B cell (primary cell): ENCODE results near the gene CRYBG2. TPM values are rescaled to one million over a fixed set of nuclear protein-coding genes. Genes with fewer than 3 reads are reported as not detected.

Experiments used
- ATAC-seq: fragments of 200-7000 bp; cut with Tn5 transposase; one replicate; pipeline ENCODE4 v1.10.0; 2021; ENCODE audit warnings: low read depth, mild to moderate bottlenecking, moderate number of reproducible peaks, moderate library complexity
- CTCF ChIA-PET: fragments of 350-600 bp; sonication (Branson Sonifier 250); formaldehyde crosslinking; loops from one replicate; lab custom pipeline; 2021; ENCODE audit warnings: antibody characterized with exemption, inconsistent platforms; lab: Charles Lee
- POLR2A ChIA-PET: fragments of 350-600 bp; sonication (Branson Sonifier 250); formaldehyde crosslinking; loops from one replicate; lab custom pipeline; 2021; ENCODE audit warnings: antibody characterized with exemption; lab: Charles Lee
- DNase-seq: peaks from one replicate; pipeline ENCODE4 v3.0.0; 2013
- H2AFZ ChIP-seq: 2 replicates; pipeline ENCODE4 v1.6.1; 2012; ENCODE audit warnings: mild to moderate bottlenecking, low read depth, low read length; ENCODE audit not compliant: insufficient read depth, poor library complexity, severe bottlenecking
- H3K27ac ChIP-seq, 2 donors: 1 replicate in 1 of 2; 2 replicates in 1 of 2; pipeline ENCODE4 v1.5.1; 2012 to 2013; ENCODE audit warnings: low read length in 2 of 2, mild to moderate bottlenecking in 2 of 2, moderate library complexity in 1 of 2
- H3K27me3 ChIP-seq, 4 experiments: fragments of 200-600 bp in 1 of 4; sonication (generic) in 1 of 4; replicated peaks in 1 of 4; 1 replicate in 2 of 4; 2 replicates in 2 of 4; pipeline versions ENCODE4 v1.6.1 to v1.7.0; 2013 to 2016; ENCODE audit warnings: low read length in 3 of 4, mild to moderate bottlenecking in 2 of 4, mixed read lengths in 1 of 4, moderate library complexity in 1 of 4; ENCODE audit not compliant: insufficient read depth in 4 of 4, control insufficient read depth in 3 of 4; ENCODE audit errors: control extremely low read depth in 1 of 4
- H3K36me3 ChIP-seq, 2 experiments: replicated peaks in 1 of 2; 1 replicate in 1 of 2; 2 replicates in 1 of 2; pipeline versions ENCODE4 v1.6.1 to v1.7.1; 2013; ENCODE audit warnings: low read length in 1 of 2; ENCODE audit not compliant: insufficient read depth in 2 of 2, control insufficient read depth in 1 of 2; ENCODE audit errors: control extremely low read depth in 1 of 2, extremely low read depth in 1 of 2
- H3K4me1 ChIP-seq, 2 donors: fragments of 200-600 bp in 1 of 2; sonication (generic) in 1 of 2; 1 replicate in 1 of 2; 2 replicates in 1 of 2; pipeline versions ENCODE4 v1.5.1 to v1.6.1; 2013 to 2017; ENCODE audit warnings: low read length in 2 of 2; ENCODE audit not compliant: control insufficient read depth in 2 of 2, insufficient read depth in 2 of 2
- H3K4me2 ChIP-seq: replicated peaks from 2 replicates; pipeline ENCODE3; 2012; ENCODE audit warnings: mild to moderate bottlenecking, low read depth, low read length; ENCODE audit not compliant: poor library complexity, severe bottlenecking
- H3K4me3 ChIP-seq, 5 experiments: fragments of 200-600 bp in 1 of 5; sonication (generic) in 1 of 5; 1 replicate in 3 of 5; 2 replicates in 2 of 5; pipeline versions ENCODE4 v1.5.1 to v1.7.0; 2011 to 2016; ENCODE audit warnings: low read length in 4 of 5, mild to moderate bottlenecking in 4 of 5, low read depth in 2 of 5, control low read depth in 1 of 5, moderate library complexity in 1 of 5; ENCODE audit not compliant: insufficient read depth in 1 of 5; ENCODE audit errors: control extremely low read depth in 1 of 5, extremely low read depth in 1 of 5
- H3K79me2 ChIP-seq: fragments of 200-600 bp; sonication (generic); one replicate; pipeline ENCODE4 v1.6.0; 2016; ENCODE audit warnings: low read length; ENCODE audit not compliant: control insufficient read depth, insufficient read depth
- H3K9ac ChIP-seq: fragments of 200-600 bp; sonication (generic); 2 replicates; pipeline ENCODE4 v1.6.1; 2017; ENCODE audit warnings: mild to moderate bottlenecking, low read length, moderate library complexity
- H3K9me3 ChIP-seq, 3 donors: one replicate each; pipeline versions ENCODE4 v1.6.1 to v1.7.1; 2013; ENCODE audit warnings: low read length in 2 of 3; ENCODE audit not compliant: control insufficient read depth in 2 of 3, insufficient read depth in 1 of 3; ENCODE audit errors: control extremely low read depth in 1 of 3
- H4K20me1 ChIP-seq: 2 replicates; pipeline ENCODE4 v1.6.0; 2012; ENCODE audit warnings: mild to moderate bottlenecking, low read length; ENCODE audit not compliant: insufficient read depth, control insufficient read depth, poor library complexity, severe bottlenecking
- H3K27ac Mint-ChIP-seq: one replicate; pipeline ENCODE4 v1.8.0; 2021; ENCODE audit warnings: mixed read lengths
- H3K27me3 Mint-ChIP-seq: one replicate; pipeline ENCODE4 v1.8.0; 2021; ENCODE audit warnings: mixed read lengths
- H3K4me1 Mint-ChIP-seq: one replicate; pipeline ENCODE4 v1.8.0; 2021; ENCODE audit warnings: mixed read lengths
- H3K4me3 Mint-ChIP-seq: one replicate; pipeline ENCODE4 v1.8.0; 2021; ENCODE audit warnings: mixed read lengths
- H3K9me3 Mint-ChIP-seq: one replicate; pipeline ENCODE4 v1.8.0; 2022; ENCODE audit warnings: mixed read lengths; ENCODE audit not compliant: insufficient read depth
- EZH2 ChIP-seq: IDR thresholded peaks from 2 replicates; pipeline ENCODE4 v1.6.1; 2012; ENCODE audit warnings: borderline replicate concordance, low read depth, mild to moderate bottlenecking, moderate library complexity, low read length; ENCODE audit not compliant: insufficient read depth, poor library complexity, severe bottlenecking
- WGBS: methylation state at CpG from one replicate; pipeline ENCODE4 v1.1.5; 2013; ENCODE audit warnings: missing lambda C conversion rate; ENCODE audit not compliant: insufficient coverage; 5-methylcytosine and 5-hydroxymethylcytosine counted together
- intact Hi-C: fragments of 100-400 bp; cut with micrococcal nuclease; formaldehyde crosslinking; loops from one replicate; pipeline ENCODE4 v1.10.0; 2022
- polyA plus RNA-seq: library from polyadenylated mRNA; depleted of rRNA; stranded (reverse); fragments of >200 nt; gene quantifications from 2 replicates; pipeline ENCODE4 v1.2.3, GENCODE V29; 2012
- total RNA-seq, 2 donors: library from RNA; stranded (reverse); fragments of 120-200 nt in 1 of 2; gene quantifications; 1 replicate in 1 of 2; 2 replicates in 1 of 2; pipeline versions ENCODE4 v1.2.3 to v1.2.4, GENCODE V29; 2013 to 2022
- TF ChIP-seq, protein P1 (sequence below): fragments of 200-600 bp; IDR thresholded peaks from one replicate; pipeline ENCODE4 v1.8.0; 2022; ENCODE audit warnings: antibody characterized with exemption, mild to moderate bottlenecking

The CRYBG2 gene
- total and polyA plus RNA-seq, 2 donors (not counting 1 experiment from before 2014, with no cell fraction given): 3.3 to 5.3 TPM

DNA sequence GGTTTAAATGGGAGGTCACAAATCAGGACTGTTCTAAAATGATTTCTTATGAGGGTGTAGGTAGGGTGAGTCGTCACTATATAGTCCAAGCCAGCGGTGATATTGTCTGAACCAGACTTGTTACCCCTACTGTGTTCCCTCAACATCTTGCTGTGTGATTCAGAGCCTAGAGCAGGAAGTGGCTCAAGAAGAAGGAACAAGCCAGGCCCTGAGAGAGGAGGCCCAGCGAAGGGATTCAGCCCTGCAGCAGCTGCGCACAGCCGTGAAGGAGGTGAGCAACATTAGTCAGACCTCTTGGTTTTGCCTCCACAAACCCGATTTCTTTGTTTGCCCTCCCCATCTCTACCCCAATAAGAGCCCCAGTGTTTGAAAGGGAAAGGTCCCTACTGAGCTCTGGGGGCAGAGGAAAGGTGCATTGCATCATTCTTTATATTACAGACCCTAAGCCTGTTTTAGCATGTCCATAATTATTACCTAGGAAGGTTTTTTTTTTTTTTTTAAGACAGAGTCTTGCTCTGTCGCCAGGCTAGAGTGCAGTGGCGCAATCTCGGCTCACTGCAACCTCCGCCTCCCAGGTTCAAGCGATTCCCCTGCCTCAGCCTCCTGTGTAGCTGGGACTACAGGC, 79.0 kb downstream of the CRYBG2 start:
- Mint-ChIP-seq H3K27me3 (no peaks in the 10 kb centered on the region), H3K4me1 (peaks cover 39% of the 10 kb centered on the region), H3K9me3 (no peaks in the 10 kb centered on the region), H3K4me3 (no peak overlapping the region), H3K27ac (peak overlapping the region; percentile 57)
- H3K4me2 ChIP-seq: no peak overlapping the region
- no peak overlapping the region for H3K9ac ChIP-seq
- H3K9me3 ChIP-seq: no peaks in the 10 kb centered on the region
- DNase-seq (no peak), ATAC-seq (no peak)
- intact Hi-C loops: loop anchor here (1.0 kb wide), 4 partner anchors 41 to 146 kb away; partner anchors contain the start of gene CEP85
- ChIA-PET CTCF (interaction anchor here (0.9 to 26.4 kb wide), 17 partner anchors 12 to 195 kb away, joined by 3 to 1400 read pairs (median 4); partner anchors contain the start of genes C1orf232, CD52, CEP85 and UBXN11), POLR2A (interaction anchor here (0.7 to 21.9 kb wide), 4 partner anchors 10 to 1035 kb away, joined by 6 to 1239 read pairs (median 8); partner anchors contain the start of gene CD52)
- peaks cover under 1% of the 10 kb centered on the region for H4K20me1 ChIP-seq
- H3K4me3 ChIP-seq: no peak overlapping the region
- WGBS: 100% methylated on average over 4 of the region's 11 CpGs
- peaks cover 10% of the 10 kb centered on the region for H3K79me2 ChIP-seq
- peaks cover 27 to 48% of the 10 kb centered on the region in 2 donors for H3K4me1 ChIP-seq
- no peak overlapping the region for H2AFZ ChIP-seq
- no peaks in the 10 kb centered on the region for H3K27me3 ChIP-seq
- H3K36me3 ChIP-seq: peaks cover 0 to 27% of the 10 kb centered on the region in 2 experiments
- H3K27ac ChIP-seq: no peak overlapping the region
- TF ChIP-seq EZH2: no peak
- TF ChIP-seq, protein P1, sequence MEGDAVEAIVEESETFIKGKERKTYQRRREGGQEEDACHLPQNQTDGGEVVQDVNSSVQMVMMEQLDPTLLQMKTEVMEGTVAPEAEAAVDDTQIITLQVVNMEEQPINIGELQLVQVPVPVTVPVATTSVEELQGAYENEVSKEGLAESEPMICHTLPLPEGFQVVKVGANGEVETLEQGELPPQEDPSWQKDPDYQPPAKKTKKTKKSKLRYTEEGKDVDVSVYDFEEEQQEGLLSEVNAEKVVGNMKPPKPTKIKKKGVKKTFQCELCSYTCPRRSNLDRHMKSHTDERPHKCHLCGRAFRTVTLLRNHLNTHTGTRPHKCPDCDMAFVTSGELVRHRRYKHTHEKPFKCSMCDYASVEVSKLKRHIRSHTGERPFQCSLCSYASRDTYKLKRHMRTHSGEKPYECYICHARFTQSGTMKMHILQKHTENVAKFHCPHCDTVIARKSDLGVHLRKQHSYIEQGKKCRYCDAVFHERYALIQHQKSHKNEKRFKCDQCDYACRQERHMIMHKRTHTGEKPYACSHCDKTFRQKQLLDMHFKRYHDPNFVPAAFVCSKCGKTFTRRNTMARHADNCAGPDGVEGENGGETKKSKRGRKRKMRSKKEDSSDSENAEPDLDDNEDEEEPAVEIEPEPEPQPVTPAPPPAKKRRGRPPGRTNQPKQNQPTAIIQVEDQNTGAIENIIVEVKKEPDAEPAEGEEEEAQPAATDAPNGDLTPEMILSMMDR: no peak

Other genes starting within 250 kb of the CRYBG2 start
- gene PDIK1L, start 242.3 kb downstream of the CRYBG2 start, total RNA-seq: 15.2 and 17.3 TPM in 2 replicates
- 1.3 and 2.0 TPM in 2 replicates for gene PDIK1L, start 242.3 kb downstream of the CRYBG2 start, polyA plus RNA-seq
- gene FAM110D, start 195.1 kb downstream of the CRYBG2 start, total RNA-seq: not detected in 2 replicates
- not detected in 2 replicates for gene FAM110D, start 195.1 kb downstream of the CRYBG2 start, polyA plus RNA-seq
- gene C1orf232, start 185.2 kb downstream of the CRYBG2 start, total RNA-seq: not detected in 2 replicates
- gene C1orf232, start 185.2 kb downstream of the CRYBG2 start, polyA plus RNA-seq: not detected in 2 replicates
- gene ZNF593, start 184.2 kb downstream of the CRYBG2 start, total RNA-seq: 10.7 and 13.5 TPM in 2 replicates
- gene ZNF593, start 184.2 kb downstream of the CRYBG2 start, polyA plus RNA-seq: 60.0 and 61.9 TPM in 2 replicates
- not detected in 2 replicates for gene ZNF593OS, start 182.3 kb downstream of the CRYBG2 start, total RNA-seq
- 0.09 TPM in 1 of 2 replicates, not detected in the other for gene ZNF593OS, start 182.3 kb downstream of the CRYBG2 start, polyA plus RNA-seq
- gene CNKSR1, start 176.6 kb downstream of the CRYBG2 start, total RNA-seq: 3.7 and 4.7 TPM in 2 replicates
- gene CNKSR1, start 176.6 kb downstream of the CRYBG2 start, polyA plus RNA-seq: 5.8 and 8.8 TPM in 2 replicates
- not detected in 2 replicates for gene CATSPER4, start 163.5 kb downstream of the CRYBG2 start, total RNA-seq
- not detected in 2 replicates for gene CATSPER4, start 163.5 kb downstream of the CRYBG2 start, polyA plus RNA-seq
- 16.2 and 16.9 TPM in 2 replicates for gene CEP85, start 119.9 kb downstream of the CRYBG2 start, total RNA-seq
- gene CEP85, start 119.9 kb downstream of the CRYBG2 start, polyA plus RNA-seq: 16.1 and 16.3 TPM in 2 replicates
- 230 and 232 TPM in 2 replicates for gene SH3BGRL3, start 74.0 kb downstream of the CRYBG2 start, total RNA-seq
- gene SH3BGRL3, start 74.0 kb downstream of the CRYBG2 start, polyA plus RNA-seq: 86.7 and 150 TPM in 2 replicates
- gene UBXN11, start 47.5 kb downstream of the CRYBG2 start, total RNA-seq: 81.4 and 83.8 TPM in 2 replicates
- gene UBXN11, start 47.5 kb downstream of the CRYBG2 start, polyA plus RNA-seq: 66.2 and 68.0 TPM in 2 replicates
- 1,072 and 1,116 TPM in 2 replicates for gene CD52, start 36.2 kb downstream of the CRYBG2 start, total RNA-seq
- gene CD52, start 36.2 kb downstream of the CRYBG2 start, polyA plus RNA-seq: 1,095 and 1,597 TPM in 2 replicates
- 0.67 TPM in 1 of 2 replicates, not detected in the other for gene ZNF683, start 18.6 kb upstream of the CRYBG2 start, total RNA-seq
- 0.45 and 0.46 TPM in 2 replicates for gene ZNF683, start 18.6 kb upstream of the CRYBG2 start, polyA plus RNA-seq
- not detected in 2 replicates for gene LIN28A, start 56.7 kb upstream of the CRYBG2 start, total RNA-seq
- not detected in 2 replicates for gene LIN28A, start 56.7 kb upstream of the CRYBG2 start, polyA plus RNA-seq
- 54.2 and 61.7 TPM in 2 replicates for gene DHDDS, start 78.2 kb upstream of the CRYBG2 start, total RNA-seq
- 20.4 and 21.9 TPM in 2 replicates for gene DHDDS, start 78.2 kb upstream of the CRYBG2 start, polyA plus RNA-seq
- 445 and 457 TPM in 2 replicates for gene HMGN2, start 118.3 kb upstream of the CRYBG2 start, total RNA-seq
- gene HMGN2, start 118.3 kb upstream of the CRYBG2 start, polyA plus RNA-seq: 326 and 377 TPM in 2 replicates
- 99.9 and 109 TPM in 2 replicates for gene RPS6KA1, start 175.6 kb upstream of the CRYBG2 start, total RNA-seq
- 57.9 and 72.0 TPM in 2 replicates for gene RPS6KA1, start 175.6 kb upstream of the CRYBG2 start, polyA plus RNA-seq